Measurements from ENCODE around the gene SSX3. TPM values are rescaled to one million over a fixed set of nuclear protein-coding genes. Genes with fewer than 3 reads are reported as not detected.
"Not testable (repeated sequence)": the region's sequence is repeated elsewhere in the genome, so short reads cannot be mapped to it uniquely, and the experiment has no call there.

SSX3 gene, protein sequence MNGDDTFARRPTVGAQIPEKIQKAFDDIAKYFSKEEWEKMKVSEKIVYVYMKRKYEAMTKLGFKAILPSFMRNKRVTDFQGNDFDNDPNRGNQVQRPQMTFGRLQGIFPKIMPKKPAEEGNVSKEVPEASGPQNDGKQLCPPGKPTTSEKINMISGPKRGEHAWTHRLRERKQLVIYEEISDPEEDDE
- not detected in 2 replicates for total RNA-seq

DNA sequence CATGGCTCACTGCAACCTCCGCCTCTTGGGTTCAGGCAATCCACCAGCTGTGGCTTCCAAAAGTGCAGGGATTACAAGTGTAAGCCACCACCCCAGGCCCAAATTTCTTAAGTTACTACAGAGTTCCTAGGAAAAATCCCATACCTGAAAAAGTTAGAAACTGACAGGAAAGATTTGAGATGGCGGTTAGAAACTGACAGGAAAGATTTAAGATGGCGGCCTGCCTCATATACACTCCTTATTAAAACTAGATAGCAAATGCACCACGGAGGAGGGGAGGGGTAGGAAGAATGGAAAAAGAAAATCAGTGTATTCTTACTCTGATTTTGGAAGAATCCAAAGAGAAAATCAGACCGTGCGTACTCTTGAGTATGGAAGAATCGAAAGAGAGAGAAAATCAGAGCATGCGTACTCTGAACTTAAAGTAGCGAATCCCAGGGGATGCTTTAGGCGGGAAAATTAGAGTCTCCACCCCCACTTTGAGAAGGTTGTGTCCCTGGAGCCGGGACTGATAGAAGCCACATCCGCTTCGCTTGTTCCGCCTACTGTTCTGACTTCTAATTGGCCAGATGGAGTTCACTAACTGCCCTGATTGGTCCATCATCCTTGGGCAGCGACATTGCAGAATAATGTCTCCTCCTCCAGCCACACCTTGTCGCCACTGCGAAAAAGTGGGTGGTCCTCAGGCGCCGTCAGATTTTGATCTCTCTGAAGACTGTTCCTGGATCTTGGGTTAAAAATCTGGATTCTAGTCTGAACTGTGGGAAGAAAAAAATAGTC, at the start of gene SSX3:
SSX3 (minus strand) TSS at position 389 of the 780 bp plus-strand sequence. CDS start 1,454 bp downstream, outside the sequence.
- DNase-seq (ENCODE audit: extremely low read depth, low read depth, low spot score) = not testable (repeated sequence)

DNA sequence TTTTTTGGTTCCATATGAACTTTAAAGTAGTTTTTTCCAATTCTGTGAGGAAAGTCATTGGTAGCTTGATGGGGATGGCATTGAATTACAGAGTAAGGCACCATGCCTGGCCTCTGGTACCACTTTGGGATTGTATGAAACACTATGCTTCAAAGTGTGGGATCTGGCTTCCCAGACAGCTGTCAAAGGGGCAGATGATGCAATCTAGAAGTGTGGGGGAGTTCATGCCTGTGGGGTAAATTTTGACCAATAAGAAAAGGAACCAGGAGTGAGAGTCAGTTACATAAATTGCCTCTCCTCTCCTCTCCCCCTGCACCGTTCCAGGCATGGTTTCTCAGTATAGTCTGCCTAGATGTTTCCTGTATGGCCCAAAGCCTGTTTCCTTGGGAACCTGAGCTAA, 41.3 kb upstream of the SSX3 start:
- not testable (repeated sequence) for DNase-seq (ENCODE audit: extremely low read depth, low read depth, low spot score)

DNA sequence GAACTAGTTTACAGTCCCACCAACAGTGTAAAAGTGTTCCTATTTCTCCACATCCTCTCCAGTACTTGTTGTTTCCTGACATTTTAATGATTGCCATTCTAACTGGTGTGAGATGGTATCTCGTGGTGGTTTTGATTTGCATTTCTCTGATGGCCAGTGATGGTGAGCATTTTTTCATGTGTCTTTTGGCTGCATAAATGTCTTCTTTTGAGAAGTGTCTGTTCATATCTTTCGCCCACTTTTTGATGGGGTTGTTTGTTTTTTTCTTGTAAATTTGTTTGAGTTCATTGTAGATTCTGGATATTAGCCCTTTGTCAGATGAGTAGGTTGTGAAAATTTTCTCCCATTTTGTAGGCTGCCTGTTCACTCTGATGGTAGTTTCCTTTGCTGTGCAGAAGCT, 40.4 kb upstream of the SSX3 start:
- DNase-seq (ENCODE audit: extremely low read depth, low read depth, low spot score) = not testable (repeated sequence)

DNA sequence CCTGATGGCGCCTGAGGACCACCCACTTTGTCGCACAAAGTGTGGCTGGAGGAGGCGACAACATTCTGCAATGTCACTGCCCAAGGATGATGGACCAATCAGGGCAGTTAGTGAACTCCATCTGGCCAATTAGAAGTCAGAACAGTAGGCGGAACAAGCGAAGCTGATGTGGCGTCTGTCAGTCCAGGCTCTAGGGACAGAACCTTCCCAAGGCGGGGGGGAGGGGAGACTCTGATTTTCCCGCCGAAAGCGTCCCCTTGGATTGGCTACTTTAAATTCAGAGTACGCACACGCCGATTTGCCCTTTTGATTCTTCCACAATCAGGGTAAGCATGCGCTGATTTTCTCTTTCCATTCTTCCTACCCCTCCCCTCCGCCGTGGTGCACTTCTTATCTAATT, 26.7 kb upstream of the SSX3 start, which contains the start of gene SSX4:
SSX4 (plus strand) TSS at position 301 of the 400 bp plus-strand sequence. CDS start 515 bp downstream, outside the sequence.
- not testable (repeated sequence) for DNase-seq (ENCODE audit: extremely low read depth, low read depth, low spot score)

DNA sequence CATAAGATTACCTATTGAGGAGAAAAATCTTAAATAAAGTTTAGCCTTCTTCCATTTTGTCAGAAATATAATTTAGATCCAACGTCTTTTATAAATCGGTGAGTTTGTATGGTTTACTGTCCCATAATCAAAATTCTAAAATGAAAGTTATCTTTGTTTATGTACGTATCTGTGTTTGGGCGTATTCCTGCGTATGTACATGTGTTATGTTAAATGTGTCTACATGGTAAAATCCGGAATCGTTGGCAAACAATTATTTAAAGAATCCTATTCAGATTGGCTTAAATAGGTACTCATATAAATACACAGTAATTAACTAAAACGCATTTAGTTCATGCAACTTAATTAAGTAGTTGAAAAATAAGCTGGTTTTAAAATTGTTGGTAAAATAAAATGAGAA, 13.9 kb upstream of the SSX3 start:
- not testable (repeated sequence) for DNase-seq (ENCODE audit: extremely low read depth, low read depth, low spot score)

DNA sequence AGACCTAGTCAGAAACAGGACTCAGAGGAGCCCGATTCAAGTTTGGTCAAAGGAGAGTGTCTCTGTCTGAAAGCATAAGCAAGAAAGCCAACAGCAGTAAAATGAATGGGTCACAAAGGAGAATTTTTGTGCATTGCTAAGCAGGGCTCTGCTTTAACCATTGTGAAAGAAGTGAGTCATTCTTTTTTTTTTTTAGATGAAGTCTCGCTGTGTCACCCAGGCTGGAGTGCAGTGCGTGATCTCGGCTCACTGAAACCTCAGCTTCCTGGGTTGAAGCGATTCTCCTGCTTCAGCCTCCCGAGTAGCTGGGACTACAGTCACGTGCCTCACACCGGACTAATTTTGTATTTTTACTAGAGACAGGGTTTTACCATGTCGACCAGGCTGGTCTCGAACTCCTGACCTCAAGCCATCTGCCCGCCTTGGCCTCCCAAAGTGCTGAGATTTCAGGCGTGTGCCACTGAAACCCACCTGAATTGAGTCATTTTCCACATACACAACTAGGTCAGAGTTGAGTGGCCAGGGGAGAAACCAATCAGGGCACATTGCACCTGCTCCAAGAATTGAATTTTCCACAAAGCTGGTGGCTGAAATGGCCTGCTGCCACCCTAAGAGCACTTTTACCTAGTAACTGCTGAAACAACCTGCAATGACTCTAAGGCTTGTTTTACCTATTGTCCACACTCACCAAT, 11.4 kb upstream of the SSX3 start:
- not testable (repeated sequence) for DNase-seq (ENCODE audit: extremely low read depth, low read depth, low spot score)

DNA sequence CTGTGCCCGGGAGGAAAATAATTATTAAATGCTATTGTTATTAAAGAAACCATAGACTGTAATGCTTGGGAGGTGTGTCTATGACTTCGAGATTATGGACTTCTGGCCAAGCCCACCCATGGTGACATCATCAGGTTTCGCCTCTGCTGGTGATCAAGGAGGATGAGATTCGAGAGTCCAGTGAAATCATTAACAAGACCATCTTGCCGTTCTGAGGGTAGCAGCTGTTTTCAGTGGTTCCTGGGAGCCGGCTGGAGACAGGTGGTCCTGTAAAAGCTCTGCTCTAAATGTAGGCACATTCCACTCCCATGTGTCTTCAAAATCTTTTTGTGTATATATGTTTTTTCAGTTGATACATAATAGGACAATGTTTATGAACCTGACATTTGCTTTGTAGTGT, 2.8 kb upstream of the SSX3 start:
- DNase-seq (ENCODE audit: extremely low read depth, low read depth, low spot score) = not testable (repeated sequence)

DNA sequence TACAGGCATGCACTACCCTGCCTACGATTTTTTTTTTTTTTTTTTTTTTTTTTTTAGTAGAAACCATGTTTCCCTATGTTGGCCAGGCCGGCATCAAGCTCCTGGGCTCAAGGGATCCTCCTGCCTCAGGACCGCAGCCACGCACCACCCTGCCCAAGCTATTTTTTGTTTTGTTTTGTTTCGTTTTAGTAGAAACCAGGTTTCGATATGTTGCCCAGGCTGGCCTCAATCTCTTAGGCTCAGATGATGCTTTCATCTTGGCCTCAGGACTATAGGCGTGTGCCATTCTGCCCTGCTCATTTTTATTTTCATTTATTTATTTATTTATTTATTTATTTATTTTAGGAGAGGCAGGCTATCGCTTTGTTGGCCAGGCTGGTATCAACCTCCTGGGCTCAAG, 1.2 kb upstream of the SSX3 start:
- no peak for DNase-seq (ENCODE audit: extremely low read depth, low read depth, low spot score)

DNA sequence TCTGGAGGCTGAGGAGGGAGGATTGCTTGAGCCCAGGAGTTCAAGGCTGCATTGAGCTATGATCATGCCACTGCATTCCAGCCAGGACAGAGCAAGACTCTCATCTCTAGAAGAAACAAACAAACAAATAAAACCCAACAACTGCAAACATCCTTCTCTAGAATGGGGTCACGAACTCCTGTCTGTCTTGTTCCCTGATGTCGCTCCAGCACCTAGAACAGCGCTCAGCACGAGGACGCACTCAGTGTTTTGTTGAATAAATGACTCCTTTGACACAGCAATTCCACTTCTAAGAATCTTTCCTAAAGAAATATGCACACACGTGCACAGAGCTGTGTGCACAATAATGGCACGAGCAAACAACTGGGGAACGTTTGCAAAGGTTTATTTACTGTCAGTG, 10.4 kb downstream of the SSX3 start:
- DNase-seq (ENCODE audit: extremely low read depth, low read depth, low spot score) = not testable (repeated sequence)

DNA sequence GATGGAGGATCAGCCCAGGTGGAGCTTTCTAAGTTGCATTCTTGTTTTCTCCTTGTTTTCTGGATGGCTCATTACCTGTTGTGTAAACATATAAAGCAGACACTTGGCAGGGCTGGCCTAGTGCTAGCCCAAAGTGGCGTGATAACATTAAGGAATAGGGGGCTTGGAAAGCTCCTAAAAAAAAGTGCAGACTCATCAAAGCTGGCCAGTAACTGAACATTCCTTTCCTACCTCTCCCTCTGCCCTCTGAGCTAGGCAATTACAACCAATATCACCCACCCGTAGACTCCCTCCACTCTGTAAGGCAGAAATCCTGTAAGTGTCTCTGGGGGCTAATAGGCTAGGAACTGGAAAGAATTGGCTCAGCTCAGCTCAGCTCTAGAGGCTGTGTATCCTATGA, 42.5 kb downstream of the SSX3 start:
- not testable (repeated sequence) for DNase-seq (ENCODE audit: extremely low read depth, low read depth, low spot score)

DNA sequence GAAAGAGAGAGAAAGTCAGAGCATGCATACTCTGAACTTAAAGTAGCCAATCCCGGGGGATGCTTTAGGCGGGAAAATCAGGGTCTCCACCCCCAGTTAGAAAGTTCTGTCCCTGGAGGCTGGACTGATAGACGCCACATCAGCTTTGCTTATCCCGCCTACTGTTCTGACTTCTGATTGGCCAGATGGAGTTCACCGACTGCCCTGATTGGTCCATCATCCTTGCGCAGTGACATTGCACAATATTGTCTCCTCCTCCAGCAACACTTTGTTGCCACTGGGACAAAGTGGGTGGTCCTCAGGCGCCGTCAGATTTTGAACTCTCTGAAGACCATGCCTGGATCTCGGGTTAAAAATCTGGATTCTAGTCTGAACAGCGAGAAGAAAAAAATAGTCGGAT, 50.3 kb downstream of the SSX3 start:
- DNase-seq (ENCODE audit: extremely low read depth, low read depth, low spot score) = no peak

Other genes starting within 250 kb of the SSX3 start
- gene SPACA5B, start 226.1 kb downstream of the SSX3 start, total RNA-seq = not detected in 2 replicates
- not detected in 2 replicates for gene SSX5, start 159.9 kb downstream of the SSX3 start, total RNA-seq
- gene SSX1, start 101.3 kb downstream of the SSX3 start, total RNA-seq = not detected in 2 replicates
- not detected in 2 replicates for gene SSX4, start 26.8 kb upstream of the SSX3 start, total RNA-seq
- not detected in 2 replicates for gene SSX4B, start 55.3 kb upstream of the SSX3 start, total RNA-seq
- gene SLC38A5, start 113.6 kb upstream of the SSX3 start, total RNA-seq = 2.6 and 8.3 TPM in 2 replicates
- gene FTSJ1, start 119.5 kb upstream of the SSX3 start, total RNA-seq = 55.6 and 77.5 TPM in 2 replicates
- 15.0 and 24.2 TPM in 2 replicates for gene PORCN, start 152.3 kb upstream of the SSX3 start, total RNA-seq
- gene EBP, start 165.1 kb upstream of the SSX3 start, total RNA-seq = 34.0 and 48.0 TPM in 2 replicates
- gene TBC1D25, start 183.0 kb upstream of the SSX3 start, total RNA-seq = 11.8 and 14.2 TPM in 2 replicates
- 261 and 308 TPM in 2 replicates for gene RBM3, start 217.8 kb upstream of the SSX3 start, total RNA-seq
- gene WDR13, start 240.8 kb upstream of the SSX3 start, total RNA-seq = 82.0 and 104 TPM in 2 replicates